A673 (cell line): ENCODE results near the gene MROH2A.

ENCODE experiments used
- CTCF ChIP-seq: fragments of 300-800, 200-600 bp; sonication (generic); conservative IDR thresholded peaks from 2 replicates; pipeline ENCODE4 v1.5.1; 2017; ENCODE audit warnings: low read depth, mild to moderate bottlenecking, antibody characterized with exemption, low read length, moderate library complexity, mixed read lengths
- EZH2 ChIP-seq: fragments of 200-600 bp; sonication (generic); IDR thresholded peaks from 2 replicates; pipeline ENCODE4 v1.6.1; 2017; ENCODE audit warnings: borderline replicate concordance, low read depth, mild to moderate bottlenecking, mixed read lengths, antibody characterized with exemption, low read length; ENCODE audit not compliant: poor library complexity, severe bottlenecking

- TF ChIP-seq CTCF, result no peak
- TF ChIP-seq EZH2, result no peak
Measured at GRCh38 chr2:233833345-233833744, 55.2 kb downstream of the MROH2A start.
